Measurements from ENCODE around the gene PCDHA3.
"Not testable (repeated sequence)": the region's sequence is repeated elsewhere in the genome, so short reads cannot be mapped to it uniquely, and the experiment has no call there.

Gene PCDHA3

DNA sequence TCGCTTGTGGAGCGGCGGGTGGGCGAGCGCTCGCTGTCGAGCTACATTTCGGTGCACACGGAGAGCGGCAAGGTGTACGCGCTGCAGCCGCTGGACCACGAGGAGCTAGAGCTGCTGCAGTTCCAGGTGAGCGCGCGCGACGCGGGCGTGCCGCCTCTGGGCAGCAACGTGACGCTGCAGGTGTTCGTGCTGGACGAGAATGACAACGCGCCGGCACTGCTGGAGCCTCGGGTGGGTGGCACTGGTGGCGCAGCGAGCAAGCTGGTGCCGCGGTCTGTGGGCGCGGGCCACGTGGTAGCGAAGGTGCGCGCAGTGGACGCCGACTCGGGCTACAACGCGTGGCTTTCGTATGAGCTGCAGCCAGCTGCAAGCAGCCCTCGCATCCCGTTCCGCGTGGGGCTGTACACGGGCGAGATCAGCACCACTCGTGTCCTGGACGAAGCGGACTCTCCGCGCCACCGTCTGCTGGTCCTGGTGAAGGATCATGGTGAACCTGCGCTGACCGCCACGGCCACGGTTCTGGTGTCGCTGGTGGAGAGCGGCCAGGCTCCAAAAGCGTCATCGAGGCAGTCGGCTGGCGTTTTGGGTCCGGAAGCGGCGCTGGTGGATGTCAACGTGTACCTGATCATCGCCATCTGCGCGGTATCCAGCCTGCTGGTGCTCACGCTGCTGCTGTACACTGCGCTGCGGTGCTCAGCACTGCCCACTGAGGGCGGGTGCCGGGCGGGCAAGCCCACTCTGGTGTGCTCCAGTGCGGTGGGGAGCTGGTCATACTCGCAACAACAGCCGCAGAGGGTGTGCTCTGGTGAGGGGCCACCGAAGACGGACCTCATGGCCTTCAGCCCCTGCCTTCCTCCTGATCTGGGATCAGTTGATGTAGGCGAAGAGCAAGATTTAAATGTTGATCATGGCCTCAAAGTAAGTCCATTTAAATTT, 42.2 kb downstream of the PCDHA3 start:
- TF ChIP-seq, protein P1, sequence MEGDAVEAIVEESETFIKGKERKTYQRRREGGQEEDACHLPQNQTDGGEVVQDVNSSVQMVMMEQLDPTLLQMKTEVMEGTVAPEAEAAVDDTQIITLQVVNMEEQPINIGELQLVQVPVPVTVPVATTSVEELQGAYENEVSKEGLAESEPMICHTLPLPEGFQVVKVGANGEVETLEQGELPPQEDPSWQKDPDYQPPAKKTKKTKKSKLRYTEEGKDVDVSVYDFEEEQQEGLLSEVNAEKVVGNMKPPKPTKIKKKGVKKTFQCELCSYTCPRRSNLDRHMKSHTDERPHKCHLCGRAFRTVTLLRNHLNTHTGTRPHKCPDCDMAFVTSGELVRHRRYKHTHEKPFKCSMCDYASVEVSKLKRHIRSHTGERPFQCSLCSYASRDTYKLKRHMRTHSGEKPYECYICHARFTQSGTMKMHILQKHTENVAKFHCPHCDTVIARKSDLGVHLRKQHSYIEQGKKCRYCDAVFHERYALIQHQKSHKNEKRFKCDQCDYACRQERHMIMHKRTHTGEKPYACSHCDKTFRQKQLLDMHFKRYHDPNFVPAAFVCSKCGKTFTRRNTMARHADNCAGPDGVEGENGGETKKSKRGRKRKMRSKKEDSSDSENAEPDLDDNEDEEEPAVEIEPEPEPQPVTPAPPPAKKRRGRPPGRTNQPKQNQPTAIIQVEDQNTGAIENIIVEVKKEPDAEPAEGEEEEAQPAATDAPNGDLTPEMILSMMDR (conservative IDR thresholded peaks at IDR 0.05) = no peak
- H3K27ac ChIP-seq = no peak overlapping the region

DNA sequence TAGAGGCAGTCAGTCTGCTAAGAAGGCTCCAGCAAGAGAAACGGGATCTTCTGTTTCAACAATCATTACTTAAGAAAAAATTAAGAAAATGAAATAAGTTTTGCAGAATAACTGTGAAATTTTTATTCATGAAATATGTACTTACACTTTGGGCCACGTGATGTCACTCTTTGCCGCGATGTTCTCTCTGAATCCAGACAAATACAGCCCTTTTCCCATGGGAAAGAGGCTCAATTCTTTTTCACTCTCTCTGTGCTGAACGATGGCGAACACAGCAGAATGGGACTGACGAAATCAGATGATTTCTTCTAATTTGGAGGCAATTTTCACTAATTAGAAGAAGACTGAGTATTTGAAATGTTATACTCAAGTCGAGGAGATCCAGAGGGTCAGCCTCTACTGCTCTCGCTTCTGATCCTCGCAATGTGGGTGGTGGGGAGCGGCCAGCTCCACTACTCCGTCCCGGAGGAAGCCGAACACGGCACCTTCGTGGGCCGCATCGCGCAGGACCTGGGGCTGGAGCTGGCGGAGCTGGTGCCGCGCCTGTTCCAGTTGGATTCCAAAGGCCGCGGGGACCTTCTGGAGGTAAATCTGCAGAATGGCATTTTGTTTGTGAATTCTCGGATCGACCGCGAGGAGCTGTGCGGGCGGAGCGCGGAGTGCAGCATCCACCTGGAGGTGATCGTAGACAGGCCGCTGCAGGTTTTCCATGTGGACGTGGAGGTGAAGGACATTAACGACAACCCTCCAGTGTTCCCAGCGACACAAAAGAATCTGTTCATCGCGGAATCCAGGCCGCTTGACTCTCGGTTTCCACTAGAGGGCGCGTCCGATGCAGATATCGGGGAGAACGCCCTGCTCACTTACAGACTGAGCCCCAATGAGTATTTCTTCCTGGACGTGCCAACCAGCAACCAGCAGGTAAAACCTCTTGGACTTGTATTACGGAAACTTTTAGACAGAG, 47.6 kb downstream of the PCDHA3 start, which contains the start of gene PCDHA9:
TSS of gene PCDHA9 (plus strand) at position 244 of the 964 bp plus-strand sequence. CDS start at position 358, 114 bp downstream.
- H3K27ac ChIP-seq = not testable (repeated sequence)

DNA sequence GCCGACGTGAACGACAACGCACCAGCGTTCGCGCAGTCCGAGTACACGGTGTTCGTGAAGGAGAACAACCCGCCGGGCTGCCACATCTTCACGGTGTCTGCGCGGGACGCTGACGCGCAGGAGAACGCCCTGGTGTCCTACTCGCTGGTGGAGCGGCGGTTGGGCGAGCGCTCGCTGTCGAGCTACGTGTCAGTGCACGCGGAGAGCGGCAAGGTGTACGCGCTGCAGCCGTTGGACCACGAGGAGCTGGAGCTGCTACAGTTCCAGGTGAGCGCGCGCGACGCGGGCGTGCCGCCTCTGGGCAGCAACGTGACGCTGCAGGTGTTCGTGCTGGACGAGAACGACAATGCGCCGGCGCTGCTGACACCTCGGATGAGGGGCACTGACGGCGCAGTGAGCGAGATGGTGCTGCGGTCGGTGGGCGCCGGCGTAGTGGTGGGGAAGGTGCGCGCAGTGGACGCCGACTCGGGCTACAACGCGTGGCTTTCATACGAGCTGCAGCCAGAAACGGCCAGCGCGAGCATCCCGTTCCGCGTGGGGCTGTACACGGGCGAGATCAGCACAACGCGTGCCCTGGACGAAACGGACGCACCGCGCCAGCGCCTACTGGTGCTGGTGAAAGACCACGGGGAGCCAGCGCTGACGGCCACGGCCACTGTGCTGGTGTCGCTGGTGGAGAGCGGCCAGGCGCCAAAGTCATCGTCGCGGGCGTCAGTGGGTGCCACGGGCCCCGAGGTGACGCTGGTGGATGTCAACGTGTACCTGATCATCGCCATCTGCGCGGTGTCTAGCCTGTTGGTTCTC, 49.2 kb downstream of the PCDHA3 start:
- H3K27ac ChIP-seq = not testable (repeated sequence)
